SIG-M5 treated with dmso at 0.1 percent for 504 hours (cell line): ENCODE measurements around the gene C10orf62.
"Not testable (repeated sequence)": the region's sequence is repeated elsewhere in the genome, so short reads cannot be mapped to it uniquely, and the experiment has no call there.

Experiments used
- DNase-seq: peaks from one replicate; lab custom pipeline; 2025; ENCODE audit not compliant: unreplicated experiment; lab: John Stamatoyannopoulos, UW

The C10orf62 gene

DNA sequence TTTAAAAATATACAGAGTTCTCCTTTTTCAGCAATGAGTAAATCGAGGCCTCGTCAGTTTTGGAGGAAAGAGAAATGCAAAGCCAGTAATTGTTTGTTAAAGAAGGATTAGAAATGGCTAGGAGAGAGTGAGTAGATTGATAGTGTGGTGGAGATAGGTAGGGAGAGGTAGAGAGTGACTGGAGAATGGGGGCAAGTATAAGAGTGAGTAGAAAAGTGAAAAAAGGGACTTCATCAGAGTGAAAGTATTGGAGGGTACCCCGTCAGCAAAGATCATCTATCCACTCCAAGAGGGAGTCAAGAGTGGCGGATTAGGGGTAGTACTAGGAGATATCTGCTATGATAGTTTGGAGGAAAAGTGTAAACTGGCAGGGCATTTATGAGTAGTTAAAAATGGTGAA lies 26.2 kb upstream of the C10orf62 start:
- DNase-seq, result no peak

- DNase-seq, result no peak
Observed at GRCh38 chr10:97564776-97565175, 24.7 kb upstream of the C10orf62 start.

DNA sequence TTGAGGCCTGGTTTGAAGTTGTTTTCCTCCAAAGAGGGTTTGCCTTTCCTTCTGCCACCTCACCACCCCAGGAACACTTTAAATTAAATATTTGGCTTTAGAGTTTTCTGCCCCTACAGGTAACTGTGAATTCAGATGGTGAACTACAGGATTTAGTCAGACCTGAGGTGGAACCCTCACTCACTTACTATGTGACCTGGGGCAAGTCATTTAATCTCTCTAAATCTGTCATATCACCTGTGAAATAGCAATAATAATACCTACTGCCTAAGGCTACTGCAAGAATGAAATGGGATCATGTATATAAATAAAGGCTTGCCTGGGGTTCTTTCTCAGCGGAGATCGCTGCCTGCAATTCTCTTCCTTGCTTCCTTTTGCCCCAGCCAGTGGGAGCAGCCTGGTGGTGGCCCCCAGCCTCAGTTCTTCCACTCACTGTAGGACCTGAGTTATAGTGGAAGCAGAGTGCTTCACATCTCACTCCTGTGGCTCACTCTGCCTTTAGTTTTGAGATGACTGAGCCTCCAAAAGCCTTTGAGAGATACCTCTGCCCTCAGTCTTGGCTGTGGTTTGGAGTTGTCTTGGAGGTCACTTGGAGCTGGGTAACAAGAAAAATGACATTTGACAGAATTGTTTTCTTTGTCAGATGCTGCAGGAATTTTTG lies 23.1 kb upstream of the C10orf62 start:
- DNase-seq, result no peak

GRCh38 chr10:97567891-97568290 lies 21.6 kb upstream of the C10orf62 start:
- no peak for DNase-seq

DNA sequence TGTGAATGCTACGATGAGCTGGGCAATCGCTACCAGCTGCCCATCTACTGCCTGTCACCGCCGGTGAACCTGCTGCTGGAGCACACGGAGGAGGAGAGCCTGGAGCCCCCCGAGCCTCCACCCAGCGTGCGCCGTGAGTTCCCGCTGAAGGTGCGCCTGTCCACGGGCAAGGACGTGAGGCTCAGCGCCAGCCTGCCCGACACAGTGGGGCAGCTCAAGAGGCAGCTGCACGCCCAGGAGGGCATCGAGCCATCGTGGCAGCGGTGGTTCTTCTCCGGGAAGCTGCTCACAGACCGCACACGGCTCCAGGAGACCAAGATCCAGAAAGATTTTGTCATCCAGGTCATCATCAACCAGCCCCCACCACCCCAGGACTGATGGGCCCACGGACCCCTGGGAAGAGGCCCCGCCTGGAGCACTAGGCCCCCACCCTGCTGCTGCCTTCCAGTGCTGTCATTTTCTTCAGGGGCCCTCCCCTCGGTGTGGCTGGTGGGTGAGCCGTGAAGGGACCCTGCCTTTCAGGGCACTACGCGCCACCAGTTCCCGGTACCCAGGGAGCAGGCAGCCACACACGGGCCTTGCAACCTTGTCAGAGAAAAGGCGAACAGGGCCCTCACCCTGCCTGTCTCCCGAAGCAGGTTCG lies 19.3 kb upstream of the C10orf62 start:
- DNase-seq, result no peak

- DNase-seq, result no peak
Observed at GRCh38 chr10:97570789-97571471, 18.6 kb upstream of the C10orf62 start.

GRCh38 chr10:97571622-97572021 lies 17.9 kb upstream of the C10orf62 start:
- DNase-seq, result peak; percentile 45

DNA sequence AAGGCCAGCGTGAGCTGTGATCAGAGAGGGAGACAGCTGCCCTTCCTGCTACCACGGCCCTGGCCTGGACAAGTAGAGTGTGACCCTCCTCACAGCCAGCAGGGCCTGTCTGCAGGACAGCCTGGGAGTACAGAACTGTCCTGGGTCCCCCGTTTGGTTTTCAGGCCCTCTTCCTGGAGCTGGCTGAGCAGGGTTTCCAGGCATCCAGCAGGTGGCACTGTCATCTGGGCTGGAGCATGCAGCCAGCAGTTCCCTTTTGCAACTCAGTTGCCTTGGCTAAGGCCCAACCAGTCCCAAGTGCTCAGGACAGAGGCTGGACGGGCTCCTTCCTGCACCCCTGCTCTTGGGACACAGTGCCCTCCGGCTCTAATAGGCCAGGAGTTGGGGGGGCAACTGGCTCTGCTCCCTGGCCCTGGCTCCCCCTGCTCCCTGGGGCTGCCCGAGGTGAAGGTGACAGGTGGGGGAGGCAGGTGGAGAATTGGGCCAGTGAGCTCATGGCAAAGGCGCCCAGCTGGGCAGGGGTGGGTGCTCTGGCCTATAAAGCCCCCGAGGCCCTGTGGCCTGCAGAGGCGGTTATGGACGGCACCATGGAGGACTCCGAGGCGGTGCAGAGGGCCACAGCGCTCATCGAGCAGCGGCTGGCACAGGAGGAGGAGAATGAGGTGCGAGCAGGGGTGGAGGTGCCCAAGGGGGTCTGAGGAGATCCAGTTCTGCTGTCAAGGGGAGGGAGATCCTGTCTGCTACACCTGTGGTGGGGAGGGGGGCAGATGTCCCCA lies 17.1 kb upstream of the C10orf62 start, which contains the start of gene ANKRD2:
TSS of gene ANKRD2 (plus strand) at position 566 of the 776 bp plus-strand sequence. CDS start at position 576, 10 bp downstream.
- peak; percentile 70 for DNase-seq

GRCh38 chr10:97573021-97573420 lies 16.5 kb upstream of the C10orf62 start:
- DNase-seq, result no peak

GRCh38 chr10:97573672-97574071 lies 15.8 kb upstream of the C10orf62 start:
- no peak for DNase-seq

- peak; percentile 41 for DNase-seq
Observed at GRCh38 chr10:97574374-97575126, 15.0 kb upstream of the C10orf62 start.

GRCh38 chr10:97575127-97575668 lies 14.3 kb upstream of the C10orf62 start:
- no peak for DNase-seq

GRCh38 chr10:97576487-97576886 lies 13.0 kb upstream of the C10orf62 start:
- not testable (repeated sequence) for DNase-seq

- no peak for DNase-seq
Observed at GRCh38 chr10:97577701-97578100, 11.8 kb upstream of the C10orf62 start.

DNA sequence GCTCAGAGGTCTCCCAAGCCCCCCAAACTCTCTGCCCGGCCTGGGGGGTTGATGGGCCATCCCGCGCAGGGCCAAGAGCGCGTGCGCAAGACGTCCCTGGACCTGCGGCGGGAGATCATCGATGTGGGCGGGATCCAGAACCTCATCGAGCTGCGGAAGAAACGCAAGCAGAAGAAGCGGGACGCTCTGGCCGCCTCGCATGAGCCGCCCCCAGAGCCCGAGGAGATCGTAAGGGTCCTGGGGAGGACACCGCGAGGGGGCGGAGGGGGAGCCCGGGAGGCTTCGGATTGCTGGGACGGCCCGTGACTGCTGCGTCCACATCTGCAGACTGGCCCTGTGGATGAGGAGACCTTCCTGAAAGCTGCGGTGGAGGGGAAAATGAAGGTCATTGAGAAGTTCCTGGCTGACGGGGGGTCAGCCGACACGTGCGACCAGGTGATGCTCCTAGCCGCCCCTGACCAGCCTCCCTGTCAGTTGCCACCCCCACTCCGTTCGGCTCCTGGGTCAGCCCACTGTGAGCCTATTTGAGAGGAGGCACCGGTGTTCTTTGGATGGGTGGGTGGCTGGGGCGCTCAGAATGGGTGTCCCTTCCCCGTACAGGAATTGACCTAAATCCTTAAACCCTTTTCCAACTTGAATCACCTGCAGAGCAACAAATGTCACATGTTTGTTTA lies 11.2 kb upstream of the C10orf62 start:
- no peak for DNase-seq

- no peak for DNase-seq
Observed at GRCh38 chr10:97580421-97581367, 8.8 kb upstream of the C10orf62 start.

DNA sequence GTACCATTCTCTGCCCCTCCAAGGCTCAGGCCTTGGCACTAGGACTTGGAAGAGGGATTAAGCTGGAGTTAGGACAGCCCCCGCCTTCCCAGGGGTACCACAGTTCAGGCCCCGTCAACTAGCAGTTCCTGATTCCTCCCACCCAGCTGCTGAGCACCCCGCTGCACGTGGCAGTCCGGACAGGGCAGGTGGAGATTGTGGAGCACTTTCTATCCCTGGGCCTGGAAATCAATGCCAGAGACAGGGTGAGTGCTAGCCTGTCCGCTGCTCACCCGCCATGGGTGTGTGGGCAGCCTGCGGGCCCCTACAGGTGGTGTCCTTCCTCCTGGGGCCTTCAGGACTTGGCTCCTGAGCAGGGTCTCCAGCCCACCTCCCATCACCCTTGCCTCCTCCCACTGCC lies 7.4 kb upstream of the C10orf62 start:
- DNase-seq, result no peak

DNA sequence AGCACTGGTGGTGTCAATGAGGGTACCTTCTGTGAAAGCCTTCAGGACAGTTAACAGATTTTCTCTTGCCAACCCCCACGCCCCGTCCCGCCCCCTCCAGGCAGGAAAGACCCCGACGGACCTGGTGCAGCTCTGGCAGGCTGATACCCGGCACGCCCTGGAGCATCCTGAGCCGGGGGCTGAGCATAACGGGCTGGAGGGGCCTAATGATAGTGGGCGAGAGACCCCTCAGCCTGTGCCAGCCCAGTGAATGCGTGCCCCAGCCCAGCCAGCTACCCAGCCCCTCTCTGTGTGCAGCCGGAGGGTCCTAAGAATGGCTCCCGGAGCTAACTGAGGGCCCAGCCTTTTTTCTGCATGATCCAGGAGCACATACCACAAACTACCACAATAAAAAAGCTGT lies 6.0 kb upstream of the C10orf62 start:
- no peak for DNase-seq
